LNCaP clone FGC (cell line): ENCODE results near the gene SUCLG2.
A peak's percentile ranks its signal among the peaks of the same experiment; 100 is the strongest.

Experiments used
- DNase-seq: peaks from one replicate; pipeline ENCODE4 v3.0.0-alpha.2; 2011; ENCODE audit warnings: low read depth
- H3K4me3 ChIP-seq: 2 replicates; pipeline ENCODE4 v1.5.1; 2011; ENCODE audit warnings: mild to moderate bottlenecking, low read depth, low read length, control low read depth
- TF ChIP-seq, protein P1 (sequence below): IDR thresholded peaks from 2 replicates; pipeline ENCODE4 v1.5.1; 2012; ENCODE audit warnings: mild to moderate bottlenecking; ENCODE audit not compliant: control insufficient read depth, insufficient read depth; ENCODE audit errors: extremely low read depth

Gene SUCLG2

GRCh38 chr3:67622652-67623051 is 31.8 kb downstream of the SUCLG2 start:
- TF ChIP-seq, protein P1, sequence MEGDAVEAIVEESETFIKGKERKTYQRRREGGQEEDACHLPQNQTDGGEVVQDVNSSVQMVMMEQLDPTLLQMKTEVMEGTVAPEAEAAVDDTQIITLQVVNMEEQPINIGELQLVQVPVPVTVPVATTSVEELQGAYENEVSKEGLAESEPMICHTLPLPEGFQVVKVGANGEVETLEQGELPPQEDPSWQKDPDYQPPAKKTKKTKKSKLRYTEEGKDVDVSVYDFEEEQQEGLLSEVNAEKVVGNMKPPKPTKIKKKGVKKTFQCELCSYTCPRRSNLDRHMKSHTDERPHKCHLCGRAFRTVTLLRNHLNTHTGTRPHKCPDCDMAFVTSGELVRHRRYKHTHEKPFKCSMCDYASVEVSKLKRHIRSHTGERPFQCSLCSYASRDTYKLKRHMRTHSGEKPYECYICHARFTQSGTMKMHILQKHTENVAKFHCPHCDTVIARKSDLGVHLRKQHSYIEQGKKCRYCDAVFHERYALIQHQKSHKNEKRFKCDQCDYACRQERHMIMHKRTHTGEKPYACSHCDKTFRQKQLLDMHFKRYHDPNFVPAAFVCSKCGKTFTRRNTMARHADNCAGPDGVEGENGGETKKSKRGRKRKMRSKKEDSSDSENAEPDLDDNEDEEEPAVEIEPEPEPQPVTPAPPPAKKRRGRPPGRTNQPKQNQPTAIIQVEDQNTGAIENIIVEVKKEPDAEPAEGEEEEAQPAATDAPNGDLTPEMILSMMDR, result no peak
- no peak for DNase-seq
- H3K4me3 ChIP-seq, result no peak overlapping the region

- DNase-seq, result peak; percentile 77
- TF ChIP-seq, protein P1, result no peak
- no peak overlapping the region for H3K4me3 ChIP-seq
These were observed 33.5 kb downstream of the SUCLG2 start for GRCh38 chr3:67620869-67621268.

- no peak overlapping the region for H3K4me3 ChIP-seq
- DNase-seq, result no peak
- TF ChIP-seq, protein P1, result no peak
These were observed 34.4 kb downstream of the SUCLG2 start for GRCh38 chr3:67619991-67620390.

GRCh38 chr3:67617518-67617917 is 36.9 kb downstream of the SUCLG2 start:
- TF ChIP-seq, protein P1, result no peak
- H3K4me3 ChIP-seq, result no peak overlapping the region
- no peak for DNase-seq

DNA sequence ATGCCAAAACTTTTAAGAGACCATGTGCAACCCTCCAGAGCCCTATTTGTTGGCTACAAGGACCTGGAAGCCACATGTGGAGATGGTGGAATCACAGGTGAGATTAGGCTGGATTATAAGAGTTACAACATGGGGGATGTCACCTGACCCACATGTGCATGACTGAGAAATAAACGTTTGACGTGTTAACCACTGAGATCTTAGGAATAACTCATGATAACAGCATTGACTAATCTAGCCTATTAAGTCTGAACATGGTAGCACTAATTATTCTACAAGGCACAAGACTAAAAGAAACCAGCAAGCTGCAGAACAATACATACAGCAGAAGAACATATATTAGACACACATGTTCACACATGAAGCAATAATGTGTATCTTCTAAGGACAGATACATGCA is 38.4 kb downstream of the SUCLG2 start:
- TF ChIP-seq, protein P1, result no peak
- DNase-seq, result no peak
- no peak overlapping the region for H3K4me3 ChIP-seq

- TF ChIP-seq, protein P1, result no peak
- no peak for DNase-seq
These were observed 40.2 kb downstream of the SUCLG2 start for GRCh38 chr3:67614195-67614594.

DNA sequence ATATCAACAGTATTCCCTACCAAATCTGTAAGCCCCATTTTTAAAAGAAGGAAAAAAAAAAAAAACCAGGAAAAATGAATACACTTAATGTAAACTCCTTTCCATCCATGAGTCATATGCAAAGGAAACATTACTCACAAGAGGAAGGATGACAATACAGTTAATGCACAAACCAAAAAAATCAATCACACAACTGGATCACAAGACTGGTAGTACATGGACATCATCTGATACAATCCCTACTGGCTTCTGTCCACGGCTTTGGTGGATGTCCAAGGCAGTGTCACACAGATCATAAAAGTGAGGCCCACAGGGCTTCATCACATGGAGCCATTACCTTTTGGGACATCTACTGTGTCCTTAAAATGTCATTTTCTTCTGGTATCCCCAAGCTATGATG is 44.0 kb downstream of the SUCLG2 start:
- H3K4me3 ChIP-seq, result no peak overlapping the region
- no peak for DNase-seq
- TF ChIP-seq, protein P1, result no peak

More at GRCh38 chr3:67614195-67614594, 40.2 kb downstream of the SUCLG2 start:
- no peak overlapping the region for H3K4me3 ChIP-seq
